Keratinocyte (primary cell): ENCODE measurements around the gene ENPP4. TPM values are rescaled to one million over a fixed set of nuclear protein-coding genes. Genes with fewer than 3 reads are reported as not detected.

Source experiments
- DNase-seq: peaks from one replicate; pipeline ENCODE4 v3.0.0-alpha.2; 2011; ENCODE audit warnings: low read depth, missing footprints, low spot score
- FAIRE-seq: peaks from 2 replicates; lab custom pipeline; 2011; peaks lifted over from hg19 to GRCh38; lab: Jason Lieb, UNC
- H2AFZ ChIP-seq: 2 replicates; pipeline ENCODE4 v1.6.0; 2012; ENCODE audit warnings: low read length, control low read depth, inconsistent platforms; ENCODE audit not compliant: control insufficient read depth
- H3K27ac ChIP-seq: 2 replicates; pipeline ENCODE4 v1.5.1; 2011; ENCODE audit warnings: low read length; ENCODE audit not compliant: control insufficient read depth, insufficient read depth
- H3K27me3 ChIP-seq: 3 replicates; pipeline ENCODE4 v1.6.0; 2011; ENCODE audit warnings: low read length; ENCODE audit not compliant: control insufficient read depth, insufficient read depth; ENCODE audit errors: extremely low read depth
- H3K36me3 ChIP-seq, 2 experiments: 2 replicates in 1 of 2; 3 replicates in 1 of 2; pipeline ENCODE4 v1.5.1; 2011; ENCODE audit warnings: low read length in 2 of 2, mild to moderate bottlenecking in 1 of 2; ENCODE audit not compliant: control insufficient read depth in 2 of 2, insufficient read depth in 2 of 2; ENCODE audit errors: extremely low read depth in 1 of 2
- H3K4me1 ChIP-seq: 3 replicates; pipeline ENCODE4 v1.5.1; 2011; ENCODE audit warnings: low read length; ENCODE audit not compliant: control insufficient read depth, insufficient read depth; ENCODE audit errors: extremely low read depth
- H3K4me2 ChIP-seq: 3 replicates; pipeline ENCODE4 v1.6.0; 2011; ENCODE audit warnings: low read depth, low read length; ENCODE audit not compliant: control insufficient read depth, insufficient read depth; ENCODE audit errors: extremely low read depth
- H3K4me3 ChIP-seq, 3 experiments: fragments of 200-600 bp in 1 of 3; sonication (generic) in 1 of 3; 2 replicates in 2 of 3; 3 replicates in 1 of 3; pipeline ENCODE4 v1.5.1; 2011 to 2016; ENCODE audit warnings: low read length in 3 of 3, mild to moderate bottlenecking in 3 of 3, control low read depth in 2 of 3, inconsistent platforms in 1 of 3, low read depth in 1 of 3, mixed read lengths in 1 of 3, mixed run types in 1 of 3, moderate library complexity in 1 of 3; ENCODE audit not compliant: control insufficient read depth in 2 of 3, insufficient read depth in 2 of 3; ENCODE audit errors: extremely low read depth in 1 of 3
- H3K79me2 ChIP-seq: 2 replicates; pipeline ENCODE4 v1.6.0; 2012; ENCODE audit warnings: low read length; ENCODE audit not compliant: control insufficient read depth, insufficient read depth
- H3K9ac ChIP-seq: 3 replicates; pipeline ENCODE4 v1.6.0; 2011; ENCODE audit warnings: low read length; ENCODE audit not compliant: control insufficient read depth, insufficient read depth; ENCODE audit errors: extremely low read depth
- H3K9me1 ChIP-seq: 3 replicates; pipeline ENCODE4 v1.6.0; 2011; ENCODE audit warnings: low read length; ENCODE audit not compliant: control insufficient read depth, insufficient read depth; ENCODE audit errors: extremely low read depth
- H3K9me3 ChIP-seq: 2 replicates; pipeline ENCODE4 v1.5.1; 2012; ENCODE audit warnings: low read depth, low read length; ENCODE audit not compliant: control insufficient read depth
- H4K20me1 ChIP-seq: 3 replicates; pipeline ENCODE4 v1.6.0; 2011; ENCODE audit warnings: low read length; ENCODE audit not compliant: control insufficient read depth, insufficient read depth; ENCODE audit errors: extremely low read depth
- CTCF ChIP-seq, 3 experiments: IDR thresholded peaks in 1 of 3; conservative IDR thresholded peaks in 1 of 3; optimal IDR thresholded peaks in 1 of 3; 2 replicates in 2 of 3; 3 replicates in 1 of 3; pipeline versions ENCODE3 to v1.5.1; 2011; ENCODE audit warnings: low read length in 3 of 3, mild to moderate bottlenecking in 3 of 3, moderate library complexity in 2 of 3, control low read depth in 1 of 3, inconsistent platforms in 1 of 3; ENCODE audit not compliant: insufficient read depth in 2 of 3; ENCODE audit errors: extremely low read depth in 1 of 3
- EZH2 ChIP-seq: IDR thresholded peaks from one replicate; pipeline ENCODE4 v1.6.1; 2012; ENCODE audit warnings: inconsistent platforms, mild to moderate bottlenecking, low read length, moderate library complexity
- dilution Hi-C: fragments of 300-500 bp; cut with MboI; formaldehyde crosslinking; loops from one replicate; pipeline ENCODE4 v1.7.0; 2020; ENCODE audit warnings: low sequenced_read_pairs; ENCODE audit not compliant: extremely low pct_ligation_motif_present
- polyA plus RNA-seq, 5 experiments: library from polyadenylated mRNA; depleted of rRNA in 3 of 5; stranded (reverse) in 3 of 5; stranded (forward) in 1 of 5; unstranded in 1 of 5; fragments of >200 nt; gene quantifications; 1 replicate in 1 of 5; 2 replicates in 3 of 5; 3 replicates in 1 of 5; pipeline versions ENCODE4 v1.2.1 to v1.2.3, GENCODE V29; 2011 to 2012; ENCODE audit warnings: missing spikeins in 2 of 5, low read depth in 1 of 5, low replicate concordance in 1 of 5

ENPP4 gene
- polyA plus RNA-seq, 1 donor (not counting 4 experiments of a cell fraction or from before 2014, with no cell fraction given) = 0.01 TPM

GRCh38 chr6:46175976-46176375 lies 46.2 kb downstream of the ENPP4 start:
- no peak overlapping the region for H3K27ac ChIP-seq
- H3K27me3 ChIP-seq = peaks cover 8% of the 10 kb centered on the region
- no peaks in the 10 kb centered on the region for H3K79me2 ChIP-seq
- H3K9me3 ChIP-seq = no peaks in the 10 kb centered on the region
- H3K4me1 ChIP-seq = no peaks in the 10 kb centered on the region
- DNase-seq = no peak
- no peak overlapping the region for H3K4me3 ChIP-seq
- no peaks in the 10 kb centered on the region for H3K36me3 ChIP-seq
- no peak for TF ChIP-seq EZH2
- no peak for TF ChIP-seq CTCF (optimal IDR thresholded peaks at IDR 0.05 in 1 of 3, IDR thresholded peaks at IDR 0.05 in 1 of 3, conservative IDR thresholded peaks at IDR 0.05 in 1 of 3; ENCODE audit: extremely low read depth in 1 of 3, insufficient read depth in 2 of 3, low read length in 3 of 3)
- H3K9ac ChIP-seq = no peak overlapping the region
- no peaks in the 10 kb centered on the region for H4K20me1 ChIP-seq
- H2AFZ ChIP-seq = no peak overlapping the region
- dilution Hi-C loops = no loop called here
- H3K4me2 ChIP-seq = no peak overlapping the region
- H3K9me1 ChIP-seq = no peaks in the 10 kb centered on the region
- no peak for FAIRE-seq

DNA sequence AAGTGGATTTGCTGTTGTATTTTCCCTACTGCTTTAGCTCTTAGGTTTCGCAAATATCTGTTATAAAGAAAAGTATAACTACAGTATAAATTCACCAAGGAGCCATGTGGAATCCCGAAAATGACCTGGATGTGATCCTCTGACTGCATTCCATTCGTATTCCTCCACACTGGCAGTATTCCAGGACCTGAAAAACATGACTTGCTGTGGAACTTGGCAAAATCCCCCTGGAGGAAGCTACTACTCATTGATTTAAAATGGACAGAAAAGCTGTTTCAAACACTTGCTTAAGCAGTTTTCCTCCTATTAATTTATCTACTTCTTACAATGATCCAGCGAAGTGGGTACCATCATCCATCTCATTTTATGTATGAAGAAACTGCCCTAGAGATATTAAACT lies 54.3 kb downstream of the ENPP4 start:
- dilution Hi-C loops = no loop called here
- H3K27me3 ChIP-seq = peaks cover 3% of the 10 kb centered on the region
- no peak overlapping the region for H3K9ac ChIP-seq
- H3K4me1 ChIP-seq = no peaks in the 10 kb centered on the region
- H3K4me3 ChIP-seq = no peak overlapping the region
- TF ChIP-seq CTCF (optimal IDR thresholded peaks at IDR 0.05 in 1 of 3, IDR thresholded peaks at IDR 0.05 in 1 of 3, conservative IDR thresholded peaks at IDR 0.05 in 1 of 3; ENCODE audit: extremely low read depth in 1 of 3, insufficient read depth in 2 of 3, low read length in 3 of 3) (no peak), EZH2 (no peak)
- H3K27ac ChIP-seq = no peak overlapping the region
- H3K9me1 ChIP-seq = no peaks in the 10 kb centered on the region
- no peaks in the 10 kb centered on the region for H3K79me2 ChIP-seq
- FAIRE-seq (no peak), DNase-seq (no peak)
- H3K9me3 ChIP-seq = no peaks in the 10 kb centered on the region
- H3K36me3 ChIP-seq = no peaks in the 10 kb centered on the region
- H4K20me1 ChIP-seq = no peaks in the 10 kb centered on the region
- H3K4me2 ChIP-seq = no peak overlapping the region
- H2AFZ ChIP-seq = no peak overlapping the region
